ENCODE measurements around the gene ACACA.
A peak's percentile ranks its signal among the peaks of the same experiment; 100 is the strongest.
"Not testable (repeated sequence)": the region's sequence is repeated elsewhere in the genome, so short reads cannot be mapped to it uniquely, and the experiment has no call there.

Gene ACACA

GRCh38 chr17:37392024-37392590 lies 14.5 kb downstream of the ACACA start:
- no peak for DNase-seq

DNA sequence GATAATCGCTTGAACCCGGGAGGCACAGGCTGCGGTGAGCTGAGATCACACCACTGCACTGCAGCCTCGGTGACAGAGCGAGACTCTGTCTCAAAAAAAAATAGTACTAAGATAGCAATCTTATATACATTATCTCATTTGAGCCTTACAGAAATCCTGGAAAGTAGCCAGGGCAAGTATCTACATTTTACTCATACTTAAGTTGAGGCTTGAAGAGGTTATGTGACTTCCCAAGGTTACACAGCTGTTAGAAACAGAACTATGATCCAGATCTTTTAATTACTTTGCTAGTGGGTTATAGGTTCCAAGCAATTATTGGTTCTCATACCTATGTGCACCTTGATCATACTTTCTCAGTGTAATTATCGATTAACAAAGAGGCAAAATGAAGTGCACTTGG lies 15.5 kb downstream of the ACACA start:
- DNase-seq, result no peak

GRCh38 chr17:37389160-37389559 lies 17.5 kb downstream of the ACACA start:
- DNase-seq, result no peak

DNA sequence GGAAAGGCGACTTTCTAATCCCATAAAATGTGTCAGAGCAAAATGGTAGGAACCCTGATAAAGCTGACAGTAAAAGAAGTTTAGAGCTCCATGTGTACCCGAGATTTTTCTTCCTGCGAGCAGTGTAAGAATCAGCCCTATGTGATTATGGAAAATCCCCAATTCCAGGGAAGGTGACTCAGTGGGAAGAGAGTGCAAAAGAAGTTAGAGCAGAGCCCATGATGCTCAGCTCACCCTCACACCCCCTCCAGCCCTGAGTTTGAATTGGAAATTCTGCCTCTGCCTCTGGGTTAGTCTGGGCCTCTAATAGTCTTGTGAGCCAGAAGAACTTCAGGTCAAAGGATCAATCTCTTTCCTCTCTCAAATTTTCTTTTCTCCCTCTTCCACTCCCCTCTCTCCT lies 18.4 kb downstream of the ACACA start:
- no peak for DNase-seq

GRCh38 chr17:37386462-37386861 lies 20.2 kb downstream of the ACACA start:
- no peak for DNase-seq

- DNase-seq, result no peak
These were observed 21.1 kb downstream of the ACACA start for GRCh38 chr17:37385474-37385990.

GRCh38 chr17:37384560-37385149 lies 22.0 kb downstream of the ACACA start:
- DNase-seq, result no peak

GRCh38 chr17:37382056-37382455 lies 24.6 kb downstream of the ACACA start:
- no peak for DNase-seq

GRCh38 chr17:37375706-37376105 lies 30.9 kb downstream of the ACACA start, which contains the start of gene C17orf78:
Gene C17orf78, plus strand, starts transcription at chr17:37375985. Its CDS starts 108 bp downstream, at chr17:37376093.
- no peak for DNase-seq

- peak; percentile 76 for DNase-seq
These were observed 33.0 kb downstream of the ACACA start for GRCh38 chr17:37373530-37374159.

DNA sequence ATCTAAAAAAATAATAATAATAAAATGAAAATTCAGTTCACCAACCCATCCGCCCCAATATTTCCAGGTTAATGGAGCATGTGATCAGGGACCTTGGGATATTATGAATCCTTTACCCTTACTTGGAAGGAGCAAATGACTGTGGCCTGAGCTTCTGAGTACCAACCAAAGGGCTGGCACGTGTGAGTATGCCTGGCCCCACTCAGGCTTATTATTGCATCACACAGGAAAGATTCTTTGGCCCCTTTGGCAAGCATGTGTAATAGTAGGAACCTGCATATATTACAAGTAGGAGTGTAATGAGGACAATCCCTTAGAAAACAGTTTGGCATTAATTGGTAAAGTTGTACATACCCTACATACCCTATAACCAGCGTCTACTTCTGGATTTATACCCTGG lies 38.1 kb downstream of the ACACA start:
- peak; percentile 9 for DNase-seq

DNA sequence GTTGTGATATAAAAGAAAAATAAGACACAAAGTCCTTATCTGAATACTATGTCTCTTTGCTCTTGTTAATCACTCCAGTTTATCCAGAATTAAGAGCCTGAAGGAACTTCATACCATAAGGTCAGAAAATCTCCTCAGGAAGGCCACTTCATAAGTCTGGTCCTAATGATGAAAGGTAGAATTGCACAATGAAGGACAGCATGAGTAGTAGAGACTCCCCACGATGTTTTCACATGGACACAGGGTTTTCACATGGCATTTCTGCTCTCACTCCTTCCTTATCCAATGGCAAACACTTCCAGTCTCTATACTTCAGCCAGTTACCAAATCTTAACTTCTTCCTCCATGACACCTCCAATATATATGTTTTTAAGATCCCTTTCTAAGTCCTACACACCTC lies 41.0 kb downstream of the ACACA start:
- DNase-seq, result no peak

DNA sequence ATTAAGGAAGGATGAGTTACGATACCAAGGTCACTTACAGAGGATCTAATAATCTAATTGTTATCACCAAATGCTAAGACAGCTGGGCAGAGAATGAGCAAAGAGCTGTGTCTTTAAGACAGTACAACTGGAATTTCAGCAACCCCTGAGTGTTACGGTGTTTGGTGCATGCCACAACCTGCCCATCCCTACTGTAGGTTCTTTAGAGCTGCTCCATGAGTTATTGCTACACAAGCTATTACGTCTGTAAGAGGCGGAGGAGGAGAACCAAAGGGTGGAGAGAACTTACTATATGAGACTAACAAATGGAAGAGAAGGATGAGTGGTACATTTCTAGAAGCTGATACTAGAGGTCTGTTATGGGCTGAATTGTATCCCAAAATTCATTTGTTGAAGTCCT lies 45.1 kb downstream of the ACACA start:
- no peak for DNase-seq

DNA sequence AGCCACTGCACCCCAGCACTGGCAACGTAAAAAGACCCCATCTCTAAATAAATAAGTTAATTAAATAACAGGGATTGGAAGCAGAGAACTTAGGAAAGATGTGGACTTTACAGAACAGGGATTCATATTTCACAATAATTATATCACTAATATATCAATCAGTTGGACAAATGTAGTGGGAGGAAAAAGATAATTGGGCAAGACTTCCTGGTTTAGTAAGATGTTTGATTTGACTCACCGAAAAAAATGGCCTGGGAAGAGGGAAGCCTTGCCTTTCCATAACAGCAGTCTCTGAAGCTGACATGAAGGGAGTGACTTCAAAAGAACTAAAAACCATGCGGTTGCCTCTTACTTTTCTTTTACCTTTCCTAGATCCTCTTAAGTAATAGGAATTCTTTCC lies 46.0 kb downstream of the ACACA start:
- peak; percentile 33 for DNase-seq

GRCh38 chr17:37359682-37360188 lies 46.9 kb downstream of the ACACA start:
- DNase-seq, result peak; percentile 10

- peak; percentile 95 for DNase-seq
These were observed 47.6 kb downstream of the ACACA start for GRCh38 chr17:37358830-37359681.

DNA sequence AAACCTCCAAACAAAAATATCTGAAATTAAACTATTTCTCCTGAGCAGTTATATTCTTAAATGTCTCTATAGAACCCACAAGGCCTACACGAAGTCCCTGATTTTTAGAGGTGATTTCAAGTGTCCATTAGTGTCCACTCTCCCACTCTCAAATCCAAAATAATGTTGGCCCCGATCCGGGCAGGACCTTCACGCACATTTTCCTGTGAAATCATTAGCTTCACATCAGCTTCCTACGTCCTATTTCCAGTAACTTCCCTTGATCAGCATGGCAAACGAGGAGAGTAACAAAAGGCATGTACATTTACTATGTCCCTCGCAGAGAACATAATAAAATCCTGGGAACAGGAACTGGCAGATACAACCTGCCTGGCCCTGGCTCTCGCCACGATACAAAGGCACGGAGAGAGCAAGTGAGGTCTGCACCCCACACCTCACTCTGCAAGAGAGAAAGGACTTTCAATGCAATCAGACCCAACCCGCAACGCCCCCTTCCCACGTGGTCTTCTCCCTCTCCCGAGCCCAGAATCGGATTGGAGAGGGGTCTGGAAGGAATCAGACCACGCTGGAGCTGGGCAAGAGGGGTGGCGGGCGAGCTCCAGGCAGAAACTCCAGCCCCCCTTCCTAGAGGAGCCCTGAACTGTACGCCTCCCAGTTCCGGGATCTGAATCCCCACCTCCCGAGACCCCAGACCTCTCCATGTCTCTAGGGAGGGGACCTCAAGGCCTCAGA lies 48.4 kb downstream of the ACACA start:
- peak; percentile 39 for DNase-seq

DNA sequence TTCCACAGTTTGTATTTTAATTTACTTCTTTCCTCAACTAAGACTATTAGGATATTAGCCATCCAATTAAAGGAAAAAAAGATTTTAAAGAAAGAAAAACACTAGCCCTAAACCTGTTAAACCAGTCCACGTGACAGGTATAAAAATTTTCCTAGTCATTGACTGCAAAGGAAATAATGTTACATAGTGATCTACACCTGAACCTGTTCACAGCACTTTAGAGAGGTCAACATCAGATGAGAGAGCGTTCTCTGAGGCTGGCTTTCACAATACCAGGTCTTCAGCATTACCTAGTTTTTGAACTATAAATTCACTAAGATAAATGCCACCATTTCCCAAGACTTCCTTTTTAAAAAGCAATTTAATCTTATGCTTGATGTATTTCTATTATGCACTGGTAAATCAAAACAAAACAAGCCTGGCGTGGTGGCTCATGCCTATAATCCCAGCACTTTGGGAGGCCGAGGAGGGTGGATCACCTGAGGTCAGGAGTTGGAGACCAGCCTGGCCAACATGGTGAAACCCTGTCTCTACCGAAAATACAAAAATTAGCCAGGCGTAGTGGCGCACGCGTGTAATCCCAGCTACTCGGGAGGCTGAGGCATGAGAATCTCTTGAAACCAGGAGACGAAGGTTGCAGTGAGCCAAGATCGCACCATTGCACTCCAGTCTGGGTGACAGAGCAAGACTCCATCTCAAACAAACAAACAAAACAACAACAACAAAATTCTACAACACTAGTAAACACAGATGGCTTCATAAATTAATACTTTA lies 49.7 kb downstream of the ACACA start:
- DNase-seq, result not testable (repeated sequence)

GRCh38 chr17:37346863-37347402 lies 59.7 kb downstream of the ACACA start:
- not testable (repeated sequence) for DNase-seq

GRCh38 chr17:37344519-37344918 lies 62.1 kb downstream of the ACACA start:
- no peak for DNase-seq

DNA sequence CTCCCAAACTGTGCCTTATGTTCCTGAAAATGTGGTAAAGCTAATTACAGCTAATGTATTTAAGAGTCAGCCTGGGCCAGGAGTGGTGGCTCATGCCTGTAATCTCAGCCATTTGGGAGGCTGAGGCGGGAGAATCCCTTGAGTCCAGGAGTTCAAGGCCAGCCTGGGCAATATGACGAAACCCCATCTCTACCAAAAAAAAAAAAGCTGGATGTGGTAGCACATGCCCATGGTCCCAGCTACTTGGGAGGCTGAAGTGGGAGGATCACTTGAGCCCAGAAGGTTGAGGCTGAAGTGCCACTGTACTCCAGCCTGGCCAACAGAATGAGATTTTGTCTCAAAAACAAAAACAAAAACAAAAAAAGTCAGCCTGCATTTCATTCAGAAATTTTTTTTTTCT lies 64.0 kb downstream of the ACACA start:
- DNase-seq, result no peak

Measured in suppressor macrophage treated with lipopolysaccharide for 4 hours (primary cell).